NCI-H1436 treated with DMSO at 0.1 percent for 48 hours (cell line): Measurements from ENCODE around the gene SIAH2.

ENCODE experiments used
- DNase-seq: peaks from one replicate; lab custom pipeline; 2025; lab: John Stamatoyannopoulos, UW

SIAH2 gene

DNA sequence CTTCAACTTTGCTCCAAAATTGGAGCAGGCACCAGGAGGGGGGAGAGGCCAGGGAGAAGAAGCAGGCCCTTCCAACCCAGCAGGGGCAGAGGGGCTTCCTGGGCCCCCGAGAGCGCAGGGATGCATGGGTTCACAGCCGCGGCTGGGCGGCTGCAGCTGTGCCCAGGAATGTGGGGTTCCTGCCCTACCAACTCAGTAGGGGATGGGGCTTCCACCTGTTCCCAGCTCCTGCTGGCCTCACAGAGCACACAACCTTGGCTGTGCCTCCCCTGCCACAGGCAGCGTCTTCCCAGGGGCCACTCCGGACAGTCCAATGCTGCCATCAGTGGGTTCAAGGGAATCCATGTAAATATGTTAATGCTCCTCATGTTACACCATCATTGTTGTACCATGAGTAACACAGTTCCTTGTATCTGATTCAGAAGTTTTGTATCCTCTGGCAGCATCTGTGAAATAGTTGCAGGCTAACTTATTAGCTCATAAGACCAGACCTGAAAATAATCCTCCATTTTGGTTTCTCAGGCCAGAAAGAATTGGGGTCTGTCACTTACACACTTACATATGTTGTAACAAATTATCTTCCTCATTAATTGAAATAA lies 12.1 kb upstream of the SIAH2 start:
- DNase-seq: no peak

DNA sequence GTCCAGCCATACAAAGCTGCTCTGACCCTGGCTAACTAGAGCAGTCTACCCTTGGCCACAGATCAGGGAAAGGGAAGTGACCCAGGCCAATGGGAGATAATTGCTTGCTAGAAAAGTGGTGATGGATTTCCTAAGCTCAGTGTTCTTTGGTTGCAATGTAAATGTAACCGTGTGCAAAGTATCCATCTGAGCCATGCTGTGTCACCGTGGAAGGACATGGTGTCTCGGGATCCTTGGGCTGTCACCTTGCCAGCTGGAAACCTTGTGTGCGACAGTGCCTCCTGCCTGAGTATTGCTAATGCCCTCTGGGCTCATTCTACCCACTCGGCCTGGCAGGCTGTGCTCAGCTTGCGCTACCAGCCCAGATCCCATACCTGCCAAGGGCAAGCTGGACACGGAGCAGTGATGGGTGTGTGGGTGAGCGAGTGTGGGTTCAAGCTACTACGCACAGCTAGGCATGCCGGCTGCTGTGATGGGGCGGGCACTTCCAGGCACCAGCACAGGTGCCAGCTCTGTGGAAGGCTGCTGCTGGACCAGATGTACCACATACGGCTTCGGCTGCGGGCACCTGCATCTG lies 10.7 kb upstream of the SIAH2 start:
- no peak for DNase-seq

DNA sequence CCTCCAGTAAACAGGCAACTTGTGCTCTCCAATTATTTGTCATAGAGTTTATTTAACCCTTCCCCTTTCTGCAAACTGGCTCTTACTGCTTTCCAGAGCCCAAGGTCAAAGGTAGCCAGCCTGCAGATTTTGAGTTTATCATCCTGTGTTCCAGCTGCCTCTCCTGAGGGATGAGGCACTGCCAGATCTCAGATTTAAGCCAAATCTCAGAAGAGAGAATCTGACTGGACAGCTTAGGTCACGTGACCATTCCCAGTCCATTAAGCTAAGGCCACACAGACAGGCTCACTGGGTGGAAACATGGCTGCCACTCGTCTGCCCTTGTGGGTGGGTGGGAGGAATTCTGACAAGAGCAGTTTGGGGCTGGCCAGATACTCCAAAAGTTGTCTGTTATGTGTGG lies 8.6 kb upstream of the SIAH2 start:
- no peak for DNase-seq

DNA sequence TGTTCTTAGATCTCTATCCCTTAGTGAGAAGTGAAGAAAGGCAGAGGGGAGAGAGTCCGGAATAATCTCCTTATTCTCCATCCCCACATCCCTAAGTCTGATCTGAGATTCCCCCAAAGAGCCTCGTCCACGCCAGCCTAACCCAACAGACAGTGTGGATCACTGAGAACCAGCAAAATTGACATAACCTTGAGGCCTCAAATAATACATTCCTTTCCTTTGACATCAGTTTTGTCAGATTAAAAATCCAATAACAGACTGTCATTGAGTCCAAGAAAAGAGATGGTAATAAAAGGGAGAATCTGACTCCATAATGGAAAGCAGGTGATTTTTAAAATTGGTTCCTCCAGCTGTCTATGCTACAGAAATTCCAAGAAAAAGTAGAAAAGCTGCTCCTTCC lies 7.7 kb upstream of the SIAH2 start:
- no peak for DNase-seq

DNA sequence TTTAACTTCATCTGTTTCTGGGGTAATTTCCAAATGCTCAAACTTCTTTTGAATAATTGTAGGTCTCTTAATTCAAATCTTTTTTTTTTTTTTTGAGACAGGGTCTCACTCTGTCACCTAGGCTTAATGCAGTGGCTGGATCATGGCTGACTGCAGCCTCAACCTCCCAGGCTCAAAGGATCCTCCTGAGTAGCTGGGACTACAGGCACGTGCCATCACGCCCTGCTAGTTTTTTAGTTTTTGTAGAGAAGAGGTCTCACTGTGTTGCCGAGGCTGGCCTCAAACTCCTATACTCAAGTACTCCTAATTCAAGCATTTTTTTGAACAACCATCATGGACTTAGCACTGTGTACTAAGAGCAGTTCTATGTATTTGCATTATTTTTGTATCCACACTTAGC lies 3.8 kb upstream of the SIAH2 start:
- no peak for DNase-seq

DNA sequence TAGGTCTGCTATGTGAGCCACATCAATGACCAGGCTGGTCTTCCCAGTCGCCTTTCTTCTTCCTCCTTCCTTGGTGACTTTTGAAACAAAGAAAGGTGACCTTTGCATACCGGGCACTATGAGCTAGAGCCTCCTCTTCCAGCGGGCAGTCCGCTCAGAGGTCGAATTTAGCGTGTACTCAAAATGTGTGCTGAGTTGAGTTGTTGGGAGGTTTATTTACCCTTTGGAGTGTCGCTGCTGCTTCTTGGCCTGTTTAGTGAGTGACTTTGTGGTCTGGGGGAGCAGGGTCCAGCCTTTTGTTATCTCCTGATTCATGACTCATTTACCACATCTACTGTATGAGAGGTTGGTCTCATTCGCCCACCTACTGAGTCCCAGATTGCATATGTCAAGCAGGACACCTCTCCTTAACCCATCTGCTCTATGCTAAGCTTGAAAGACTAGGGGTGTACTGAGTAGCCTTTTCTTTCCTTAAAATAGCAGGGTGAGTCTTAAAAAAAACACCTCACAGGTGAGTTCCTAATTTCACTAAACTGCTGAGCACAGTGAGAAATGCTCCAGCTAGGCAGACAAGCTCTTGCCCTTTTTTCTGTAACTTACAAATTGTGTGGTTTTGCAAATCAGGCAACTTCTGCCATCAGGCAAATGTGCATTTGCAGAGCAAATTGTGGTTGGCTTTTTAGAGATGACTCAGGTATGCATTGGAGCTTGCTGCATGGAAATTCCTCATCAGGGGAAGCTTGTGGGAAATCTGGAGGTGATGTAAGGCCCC lies 3.2 kb upstream of the SIAH2 start:
- no peak for DNase-seq

DNA sequence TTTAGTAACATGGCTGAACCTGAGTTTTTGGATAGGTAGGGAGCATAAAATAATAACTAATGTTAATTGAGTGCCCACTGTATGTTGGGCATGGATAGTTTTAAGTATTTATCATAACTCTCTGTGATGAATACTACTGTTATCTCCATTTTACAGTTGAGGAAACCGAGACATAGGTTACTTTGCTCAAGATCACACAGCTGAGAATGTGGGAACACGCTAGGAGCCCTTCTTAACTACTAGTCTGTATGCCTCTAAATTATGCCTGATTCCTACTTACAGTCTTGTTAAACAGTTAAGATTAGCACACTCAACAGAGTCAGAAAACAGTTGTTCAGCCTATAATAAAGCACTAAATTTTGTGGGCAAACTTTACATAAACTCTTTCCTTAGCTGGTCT lies 2.0 kb upstream of the SIAH2 start:
- DNase-seq: no peak

DNA sequence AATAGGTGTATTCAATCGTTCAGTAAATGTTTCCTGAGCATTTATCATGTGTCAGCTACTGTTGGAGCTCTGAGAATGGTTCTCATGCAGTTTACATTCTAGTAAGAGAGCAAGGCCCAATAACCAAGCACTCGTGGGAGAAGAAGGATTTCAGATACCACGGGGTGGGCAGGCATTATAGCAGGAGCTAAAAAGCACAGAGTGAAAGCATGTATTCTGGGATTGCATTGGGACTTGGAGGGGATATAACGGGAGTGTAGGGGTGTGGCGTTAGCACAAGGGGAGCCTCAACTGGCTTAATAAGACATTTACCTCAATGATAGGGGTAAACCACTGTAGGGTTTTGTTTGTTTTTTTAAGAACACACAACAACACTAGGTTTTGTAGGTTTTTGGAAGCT lies 1.6 kb upstream of the SIAH2 start:
- DNase-seq: no peak

DNA sequence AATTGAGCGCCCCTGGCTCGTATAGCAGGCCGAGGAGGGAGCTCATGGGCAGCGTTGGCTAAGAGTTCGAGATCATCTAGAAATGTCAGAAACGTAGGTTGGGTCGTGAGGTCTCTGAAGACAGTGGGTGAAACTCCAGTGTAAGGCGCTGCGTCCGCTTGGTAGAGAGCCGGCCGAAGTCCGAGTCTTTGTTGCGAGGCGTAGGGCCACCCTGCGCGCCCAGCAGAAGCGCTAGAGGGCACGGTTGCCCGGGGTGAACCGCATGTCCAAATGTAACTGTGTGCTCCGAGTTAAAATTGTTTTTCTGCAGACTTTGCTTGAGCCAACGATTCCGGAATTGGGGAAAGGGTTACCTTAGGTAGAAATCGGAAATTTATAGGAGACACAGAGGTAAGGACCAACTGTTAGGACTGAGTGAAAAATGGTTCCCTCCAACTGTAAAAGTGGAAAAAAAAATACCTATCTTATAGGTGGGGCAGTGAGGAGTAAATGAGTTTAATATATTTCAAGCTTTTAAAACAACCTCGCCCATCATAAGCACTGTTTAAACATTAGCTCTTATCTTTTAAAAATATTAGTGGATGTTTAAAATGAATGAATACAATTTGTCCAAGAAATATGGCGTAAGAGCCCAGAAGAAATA lies 993 bp upstream of the SIAH2 start:
- no peak for DNase-seq

DNA sequence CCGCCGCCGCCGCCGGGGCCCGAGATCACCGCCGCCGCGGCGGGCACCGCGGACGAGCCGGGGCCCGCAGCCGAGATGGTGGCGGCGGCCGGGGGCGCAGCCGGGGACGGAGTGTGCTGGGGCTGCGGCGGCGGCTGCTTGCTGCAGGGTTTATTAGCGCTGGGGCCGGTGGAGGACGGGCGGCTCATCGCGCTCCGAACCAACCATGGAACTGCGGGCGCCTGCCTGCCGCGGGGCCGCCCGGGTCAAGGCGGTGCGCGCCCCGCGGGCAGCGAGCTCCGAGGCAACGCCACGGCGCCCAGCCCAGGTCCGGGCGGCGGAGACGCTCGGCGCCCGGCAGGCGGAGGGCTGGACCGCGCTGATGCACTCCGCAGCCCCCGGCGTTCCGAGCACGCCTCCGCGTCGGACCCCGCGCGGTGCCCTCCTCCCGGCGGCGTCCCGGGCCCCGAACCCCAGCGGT lies 277 bp downstream of the SIAH2 start:
- no peak for DNase-seq

DNA sequence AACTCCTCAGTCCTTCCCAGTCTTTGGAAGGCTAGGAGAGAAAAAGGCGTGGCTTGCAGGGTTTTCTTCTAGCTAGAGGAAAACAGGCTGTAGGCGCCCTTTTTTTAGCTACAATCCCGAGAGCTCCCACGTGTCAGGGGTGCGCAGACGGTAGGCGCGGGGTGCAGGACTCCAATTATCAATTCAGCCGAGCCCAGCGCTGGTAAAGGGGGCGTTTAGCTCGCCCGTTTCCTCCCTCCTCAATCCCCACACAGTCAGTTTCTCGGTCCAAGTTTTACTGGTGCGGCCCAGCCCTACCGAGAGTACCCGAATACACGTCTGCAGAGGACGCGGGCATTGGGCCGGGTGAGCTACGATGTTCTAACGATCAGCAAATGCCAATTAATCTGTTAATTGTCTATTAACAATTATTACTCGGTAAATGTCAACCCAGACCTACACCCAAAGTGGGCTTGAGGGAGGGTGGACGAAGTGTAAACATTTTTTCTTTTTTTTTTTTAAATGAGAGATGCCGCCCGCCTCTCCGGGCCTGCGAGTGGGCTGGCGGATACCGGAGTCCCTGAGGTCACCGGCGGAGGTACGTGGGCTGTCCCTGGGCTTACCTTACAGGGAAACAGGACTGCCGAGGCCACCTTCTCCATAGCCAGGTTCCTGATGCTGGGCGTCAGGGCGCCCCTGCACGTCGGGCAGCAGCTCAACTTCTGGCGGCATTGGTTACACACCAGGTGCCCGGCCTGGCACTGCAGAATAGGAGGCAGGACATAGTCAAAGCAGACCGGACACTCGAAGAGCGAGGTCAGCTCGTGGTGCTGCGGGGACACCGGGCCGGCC lies 923 bp downstream of the SIAH2 start:
- no peak for DNase-seq

DNA sequence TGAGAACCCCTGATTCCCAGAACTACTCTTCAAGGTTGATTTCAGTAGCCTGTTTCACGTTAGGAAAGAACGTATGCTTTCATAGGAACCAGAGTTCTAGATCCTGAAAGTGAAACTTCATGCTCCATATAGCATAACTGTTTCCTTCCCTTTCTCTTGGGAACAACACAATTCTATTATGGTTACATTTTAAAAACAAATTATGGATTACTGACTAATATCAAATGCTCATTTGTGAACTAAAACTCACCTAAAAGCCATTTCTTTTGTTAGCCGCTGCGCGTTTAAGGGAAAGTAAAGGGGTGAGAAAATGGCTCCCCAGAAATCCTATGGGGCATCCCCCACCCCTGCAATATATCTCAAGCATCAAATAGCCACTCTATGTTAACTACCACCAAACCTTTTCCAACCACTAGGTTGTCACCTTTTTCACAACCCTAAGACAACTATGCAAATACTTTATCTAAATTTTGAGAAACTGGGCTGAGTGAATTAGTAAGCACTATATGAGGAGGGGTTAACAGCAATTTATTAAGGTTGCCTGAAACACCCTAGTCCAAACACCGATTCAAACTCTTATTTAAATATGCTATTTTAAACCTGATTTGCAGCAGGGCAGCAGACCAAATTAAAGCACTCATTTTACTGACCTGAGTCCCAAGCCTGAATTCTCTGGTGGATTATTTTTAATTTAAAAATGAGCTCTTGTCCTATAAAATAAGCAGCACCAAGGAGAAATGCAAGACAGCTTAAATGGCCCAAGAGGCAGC lies 2.4 kb downstream of the SIAH2 start:
- no peak for DNase-seq

DNA sequence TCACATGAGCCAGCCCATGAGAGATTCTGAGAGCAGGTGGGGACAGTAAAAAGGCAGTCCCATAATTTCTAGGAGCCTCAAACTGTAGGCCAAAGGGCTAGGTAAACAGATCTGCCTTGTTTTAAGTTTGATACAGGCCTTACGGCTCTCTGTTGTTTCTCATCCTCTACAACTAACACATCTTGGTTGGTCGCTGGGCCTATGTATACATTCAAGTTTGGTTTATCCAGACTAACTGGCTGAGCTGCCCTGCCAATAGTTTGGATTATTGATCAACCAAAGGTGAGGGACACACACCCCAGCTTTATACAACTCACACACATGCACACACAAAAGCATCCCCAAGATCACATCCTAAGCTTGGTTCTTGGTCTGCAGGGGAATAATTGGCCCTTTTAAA lies 3.0 kb downstream of the SIAH2 start:
- DNase-seq: no peak

DNA sequence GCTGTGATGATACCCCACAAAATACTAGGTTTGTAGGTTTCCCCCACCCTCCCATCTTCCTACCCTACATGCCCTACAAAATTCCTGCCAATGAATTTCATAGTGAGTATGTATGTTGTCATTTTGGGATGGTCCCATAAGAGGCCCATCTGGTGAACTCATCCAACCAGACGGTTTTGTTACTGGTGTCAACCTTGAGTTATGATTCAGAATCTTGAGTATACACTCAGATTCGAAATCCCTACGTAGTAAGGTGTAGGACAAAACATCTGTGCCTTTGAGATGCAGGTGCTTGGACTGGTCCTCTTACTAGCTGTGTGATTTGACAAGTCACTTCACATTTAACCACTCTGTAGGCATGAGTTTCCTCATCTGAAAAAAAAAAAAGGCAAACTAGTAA lies 3.6 kb downstream of the SIAH2 start:
- no peak for DNase-seq

DNA sequence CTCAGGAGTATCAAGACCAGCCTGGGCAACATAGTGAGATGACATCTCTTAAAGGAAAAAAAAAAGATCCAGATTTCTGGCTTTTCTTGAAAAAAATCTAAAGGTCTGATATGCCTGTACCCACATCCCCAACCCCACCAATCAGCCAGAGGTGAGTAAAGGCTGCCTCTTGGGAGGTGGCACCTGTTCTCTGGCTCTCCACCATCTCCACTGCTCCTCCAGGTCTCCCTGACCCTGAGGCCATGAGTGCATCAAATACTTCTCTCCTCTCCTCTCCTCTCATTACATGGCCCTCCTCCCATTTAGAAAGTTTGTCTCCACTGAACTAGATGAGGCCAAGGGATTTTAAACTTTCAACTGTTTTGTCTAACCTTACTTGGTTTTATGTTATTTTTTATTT lies 5.2 kb downstream of the SIAH2 start:
- no peak for DNase-seq

DNA sequence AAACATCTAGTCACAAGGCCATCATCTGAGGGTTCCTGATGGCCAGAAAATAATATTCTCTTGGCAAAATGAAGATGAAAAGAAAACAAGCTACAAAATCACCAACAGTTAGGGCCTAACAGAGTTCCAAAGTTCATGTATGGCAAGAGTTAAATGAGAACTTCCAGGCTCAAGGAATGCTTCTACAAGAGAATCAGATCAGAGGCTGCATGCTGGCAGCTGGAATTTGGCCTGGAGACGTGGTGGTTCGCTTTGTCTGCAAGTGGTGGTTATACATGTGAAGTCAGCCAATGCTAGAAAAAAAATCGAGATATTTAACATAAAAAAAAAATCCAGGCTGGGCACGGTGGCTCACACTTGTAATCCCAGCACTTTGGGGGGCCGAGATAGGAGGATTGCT lies 5.6 kb downstream of the SIAH2 start:
- no peak for DNase-seq

DNA sequence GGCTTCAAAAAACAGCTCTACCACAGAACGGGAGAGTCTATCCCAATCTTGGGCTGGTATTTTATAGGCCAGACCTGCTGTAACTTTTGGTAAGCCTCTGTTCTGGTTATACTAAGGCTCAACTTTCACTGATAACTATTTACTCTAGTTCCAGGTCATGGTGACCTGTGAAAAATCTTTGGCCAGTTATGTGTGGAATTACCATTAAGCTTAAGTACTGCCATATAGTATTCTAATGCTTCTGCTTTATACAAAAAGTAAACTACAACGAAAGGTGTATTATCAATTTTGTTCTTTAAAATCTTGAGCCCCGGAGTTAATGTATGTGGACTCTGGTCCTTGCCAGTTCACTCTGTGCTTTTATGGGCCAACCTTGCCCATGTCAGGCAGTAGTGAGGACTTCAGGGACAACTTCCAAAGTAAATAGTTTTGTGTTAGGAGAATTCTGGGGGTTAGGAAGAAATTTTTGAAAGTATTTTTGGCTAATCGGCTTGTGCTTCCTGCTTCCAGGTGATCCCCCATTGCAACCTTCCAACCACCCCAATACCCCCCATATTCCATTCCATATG lies 6.4 kb downstream of the SIAH2 start:
- no peak for DNase-seq

DNA sequence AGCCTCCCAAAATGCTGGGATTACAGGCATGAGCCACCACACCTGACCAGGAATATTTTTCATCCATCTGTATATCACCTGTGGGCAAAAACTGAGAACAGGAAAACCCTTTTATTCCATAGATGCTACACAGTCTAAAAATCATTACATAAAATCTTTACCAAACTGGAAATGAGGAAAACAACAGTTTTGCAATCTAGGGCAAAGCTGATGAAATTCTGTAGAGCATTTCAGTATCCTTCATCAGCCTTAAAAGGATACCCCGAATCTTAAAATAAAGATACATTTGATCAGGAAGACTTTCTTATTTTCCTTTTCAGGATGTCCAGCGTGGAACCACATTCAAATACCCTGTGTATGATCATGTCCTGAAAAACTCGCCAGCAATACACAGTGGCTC lies 7.1 kb downstream of the SIAH2 start:
- no peak for DNase-seq

DNA sequence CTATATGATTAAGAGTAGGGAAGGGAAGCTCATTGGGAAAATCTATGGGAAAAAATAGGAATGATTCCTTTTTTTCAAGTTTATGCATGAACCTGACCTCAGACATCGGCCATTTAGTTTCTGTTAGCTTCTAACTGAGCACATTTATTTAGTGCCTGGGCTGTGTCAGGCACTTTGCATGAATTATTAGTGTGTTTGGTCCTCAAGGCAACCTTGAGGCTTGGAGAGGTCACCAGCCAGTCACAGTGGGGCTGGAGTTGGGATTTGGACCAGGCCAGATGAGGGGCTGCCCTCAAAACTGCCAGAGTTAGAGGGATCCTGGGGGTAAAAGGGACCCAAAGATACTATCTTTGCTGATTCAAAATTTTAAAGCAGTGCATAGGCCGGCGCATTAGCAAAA lies 8.1 kb downstream of the SIAH2 start:
- DNase-seq: no peak

DNA sequence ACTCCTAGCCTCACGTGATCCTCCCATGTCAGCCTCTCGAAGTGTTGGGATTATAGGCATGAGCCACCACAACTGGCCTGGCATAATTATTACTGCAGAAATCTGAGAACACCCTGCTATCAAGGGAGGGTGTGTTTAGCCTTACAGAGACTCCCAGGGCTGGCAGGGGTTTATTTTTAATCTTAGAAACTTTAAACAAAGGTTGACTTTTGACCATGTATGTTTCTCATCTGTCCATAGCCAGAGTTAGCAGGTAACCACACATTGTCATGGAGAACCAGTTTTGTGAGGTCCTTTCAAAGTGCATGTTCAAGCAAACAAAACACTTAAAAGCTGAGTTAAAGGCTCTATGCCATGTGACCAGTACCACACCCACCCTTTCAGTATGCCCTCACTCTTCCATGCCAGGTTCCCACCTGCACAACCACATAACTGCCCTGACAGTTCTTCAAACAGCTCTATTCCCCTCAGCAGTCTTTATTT lies 11.1 kb downstream of the SIAH2 start:
- DNase-seq: no peak

DNA sequence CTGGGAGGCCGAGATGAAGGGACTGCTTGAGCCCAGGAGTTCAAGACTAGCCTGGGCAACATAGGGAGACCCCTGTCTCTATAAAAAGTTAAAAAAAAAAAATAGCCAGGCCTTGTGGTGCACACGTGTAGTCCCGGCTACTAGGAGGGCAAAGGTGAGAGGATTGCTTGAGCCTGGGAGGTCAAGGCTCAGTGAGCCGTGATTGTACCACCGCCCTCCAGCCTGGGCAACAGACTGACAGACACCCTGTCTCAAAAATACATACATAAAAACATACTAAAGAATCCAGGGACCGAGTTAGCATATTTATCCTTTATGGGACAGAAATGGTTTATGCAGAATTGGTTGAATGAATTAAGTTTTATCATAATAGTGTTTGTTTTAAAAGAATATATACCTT lies 13.7 kb downstream of the SIAH2 start:
- DNase-seq: no peak
